Stimulated activated CD8-positive, alpha-beta memory T cell treated with anti-CD3 and anti-CD28 coated beads, Interleukin-4, amount 100 ng/mL, for 48 hours (primary cell): ENCODE measurements around the gene CEP290.

Experiments used
- DNase-seq: peaks from one replicate; pipeline ENCODE4 v3.0.0-alpha.2; 2020

The CEP290 gene, protein sequence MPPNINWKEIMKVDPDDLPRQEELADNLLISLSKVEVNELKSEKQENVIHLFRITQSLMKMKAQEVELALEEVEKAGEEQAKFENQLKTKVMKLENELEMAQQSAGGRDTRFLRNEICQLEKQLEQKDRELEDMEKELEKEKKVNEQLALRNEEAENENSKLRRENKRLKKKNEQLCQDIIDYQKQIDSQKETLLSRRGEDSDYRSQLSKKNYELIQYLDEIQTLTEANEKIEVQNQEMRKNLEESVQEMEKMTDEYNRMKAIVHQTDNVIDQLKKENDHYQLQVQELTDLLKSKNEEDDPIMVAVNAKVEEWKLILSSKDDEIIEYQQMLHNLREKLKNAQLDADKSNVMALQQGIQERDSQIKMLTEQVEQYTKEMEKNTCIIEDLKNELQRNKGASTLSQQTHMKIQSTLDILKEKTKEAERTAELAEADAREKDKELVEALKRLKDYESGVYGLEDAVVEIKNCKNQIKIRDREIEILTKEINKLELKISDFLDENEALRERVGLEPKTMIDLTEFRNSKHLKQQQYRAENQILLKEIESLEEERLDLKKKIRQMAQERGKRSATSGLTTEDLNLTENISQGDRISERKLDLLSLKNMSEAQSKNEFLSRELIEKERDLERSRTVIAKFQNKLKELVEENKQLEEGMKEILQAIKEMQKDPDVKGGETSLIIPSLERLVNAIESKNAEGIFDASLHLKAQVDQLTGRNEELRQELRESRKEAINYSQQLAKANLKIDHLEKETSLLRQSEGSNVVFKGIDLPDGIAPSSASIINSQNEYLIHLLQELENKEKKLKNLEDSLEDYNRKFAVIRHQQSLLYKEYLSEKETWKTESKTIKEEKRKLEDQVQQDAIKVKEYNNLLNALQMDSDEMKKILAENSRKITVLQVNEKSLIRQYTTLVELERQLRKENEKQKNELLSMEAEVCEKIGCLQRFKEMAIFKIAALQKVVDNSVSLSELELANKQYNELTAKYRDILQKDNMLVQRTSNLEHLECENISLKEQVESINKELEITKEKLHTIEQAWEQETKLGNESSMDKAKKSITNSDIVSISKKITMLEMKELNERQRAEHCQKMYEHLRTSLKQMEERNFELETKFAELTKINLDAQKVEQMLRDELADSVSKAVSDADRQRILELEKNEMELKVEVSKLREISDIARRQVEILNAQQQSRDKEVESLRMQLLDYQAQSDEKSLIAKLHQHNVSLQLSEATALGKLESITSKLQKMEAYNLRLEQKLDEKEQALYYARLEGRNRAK (N-terminal part only)

GRCh38 chr12:88141774-88142609 lies at the start of gene CEP290, which contains the start of gene TMTC3:
CEP290 (minus strand) TSS chr12:88142088; CDS start chr12:88141307, 781 bp downstream.
TMTC3 (plus strand) TSS chr12:88142307; CDS start chr12:88148316, 6,009 bp downstream.
- peak; percentile 90 for DNase-seq

DNA sequence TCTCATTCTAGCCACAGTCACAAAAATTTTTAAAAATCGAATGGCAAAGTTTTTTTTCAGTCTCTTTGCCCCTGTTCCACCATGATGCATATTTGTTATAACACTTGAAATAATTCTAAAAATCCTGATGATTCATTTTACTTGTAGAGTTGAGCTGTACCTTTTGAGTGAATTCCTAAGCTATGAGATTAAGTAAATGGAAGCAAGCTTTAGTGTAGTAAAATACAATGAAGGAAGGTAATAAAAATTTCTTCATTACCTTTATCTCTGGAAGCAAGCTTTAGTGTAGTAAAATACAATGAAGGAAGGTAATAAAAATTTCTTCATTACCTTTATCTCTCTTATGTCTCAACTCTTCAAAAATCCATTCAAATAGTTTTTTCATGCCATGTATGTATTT lies 46.3 kb upstream of the CEP290 start:
- DNase-seq, result no peak

DNA sequence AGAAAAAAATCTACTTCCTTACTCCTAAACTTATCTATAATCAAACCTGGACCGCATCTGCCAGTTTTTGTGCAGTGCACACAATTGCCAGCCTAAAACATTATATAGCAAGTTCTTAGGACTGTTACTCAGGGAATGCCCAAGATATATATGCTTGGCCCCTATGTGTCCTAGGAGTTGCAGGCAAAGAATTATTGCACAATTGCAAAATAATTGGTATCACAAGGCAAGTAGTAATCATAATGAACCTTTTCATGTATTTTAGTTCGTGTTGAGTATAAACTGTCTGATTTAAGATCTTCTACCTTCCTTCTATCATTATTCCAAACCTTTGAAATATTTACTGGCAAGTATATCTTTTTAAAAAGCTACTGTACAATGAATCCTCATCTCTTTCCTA lies 45.7 kb upstream of the CEP290 start:
- DNase-seq, result no peak

- no peak for DNase-seq
Observed at GRCh38 chr12:88185988-88186387, 44.1 kb upstream of the CEP290 start.

DNA sequence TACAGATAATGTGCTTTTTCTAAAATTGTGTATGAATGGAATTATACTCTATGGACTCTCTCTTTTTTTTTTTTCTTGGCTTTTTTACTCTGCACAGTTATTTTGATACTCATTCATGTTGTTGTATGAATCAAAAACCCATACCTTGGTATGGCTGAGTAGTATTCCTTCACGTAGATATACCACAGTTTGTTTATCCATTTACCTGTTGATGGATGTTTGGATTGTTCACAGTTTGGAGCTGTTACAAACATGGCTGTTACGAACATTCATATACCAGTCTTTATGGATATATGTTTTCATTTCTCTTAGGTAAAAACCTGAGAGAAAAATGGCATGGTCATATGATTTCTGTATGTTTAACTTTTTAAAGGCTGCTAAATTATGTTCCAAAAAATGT lies 43.4 kb upstream of the CEP290 start:
- DNase-seq, result no peak

- DNase-seq, result no peak
Observed at GRCh38 chr12:88184196-88184595, 42.3 kb upstream of the CEP290 start.

- no peak for DNase-seq
Observed at GRCh38 chr12:88182416-88182815, 40.5 kb upstream of the CEP290 start.

DNA sequence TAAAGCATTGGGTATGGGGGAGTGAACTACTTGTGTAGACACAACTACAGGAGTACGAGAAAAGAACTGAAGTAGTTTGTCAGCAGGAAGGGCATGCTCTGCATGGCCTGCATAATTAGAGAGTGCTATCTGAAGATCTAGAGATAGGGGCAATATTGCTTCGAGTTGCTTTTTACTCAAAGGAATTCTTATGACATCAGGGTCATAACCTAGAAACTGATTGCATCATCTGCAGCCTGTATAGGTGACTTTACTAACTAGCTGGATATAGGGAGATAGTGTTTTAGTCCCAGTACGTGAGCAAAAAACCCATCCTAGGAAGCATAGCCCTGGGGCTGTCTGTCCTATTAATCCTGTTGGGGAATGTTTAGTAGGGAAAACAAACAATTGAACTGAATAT lies 40.0 kb upstream of the CEP290 start:
- DNase-seq, result no peak

DNA sequence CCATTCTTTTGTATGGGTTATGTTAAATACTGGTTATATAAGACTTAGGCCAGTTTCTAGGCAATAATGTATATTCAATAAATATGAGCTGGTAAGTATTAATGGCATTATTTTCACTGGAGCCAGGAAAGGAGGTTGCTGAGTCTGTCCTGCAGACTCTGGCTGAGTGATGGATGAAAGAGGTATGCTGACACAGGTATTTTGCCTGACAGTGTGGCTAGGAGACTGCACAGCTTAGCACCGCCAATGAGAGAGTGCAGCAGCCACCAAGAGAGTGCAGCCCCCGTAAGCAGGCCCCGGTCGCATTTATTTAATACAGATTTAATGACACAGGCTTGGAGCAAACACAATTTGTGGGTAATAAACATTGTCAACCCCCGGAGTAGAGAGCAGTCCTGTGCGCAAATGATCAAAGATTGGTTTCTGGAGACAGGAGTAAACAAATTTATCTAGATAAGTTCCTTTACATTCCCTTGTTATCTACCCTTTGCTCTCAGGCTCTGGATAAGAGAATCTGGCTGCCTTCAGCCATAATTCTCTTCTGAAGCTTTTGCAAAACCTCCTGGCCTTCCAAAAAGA lies 37.6 kb upstream of the CEP290 start:
- DNase-seq, result no peak

- DNase-seq, result no peak
Observed at GRCh38 chr12:88175544-88175943, 33.7 kb upstream of the CEP290 start.

GRCh38 chr12:88172844-88173407 lies 31.0 kb upstream of the CEP290 start:
- DNase-seq, result no peak

DNA sequence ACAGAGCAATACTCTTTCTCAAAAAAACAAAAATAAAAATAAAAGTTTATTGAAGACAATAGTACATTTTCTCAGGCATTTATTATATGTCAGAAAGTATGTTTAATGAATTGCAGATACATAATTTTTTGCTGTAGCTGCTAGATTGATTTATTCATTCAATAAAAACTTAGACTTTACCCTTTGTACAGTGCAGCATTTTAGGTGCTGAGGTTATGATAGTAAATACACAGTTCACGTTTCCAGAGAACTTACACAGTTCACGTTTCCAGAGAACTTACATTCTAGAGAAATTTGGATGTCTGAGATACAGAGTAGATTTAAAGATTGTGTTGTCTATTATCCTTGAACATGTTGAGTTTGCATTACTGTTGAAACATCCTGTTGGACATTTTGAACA lies 25.5 kb upstream of the CEP290 start:
- DNase-seq, result no peak

GRCh38 chr12:88166179-88166578 lies 24.3 kb upstream of the CEP290 start:
- DNase-seq, result no peak

DNA sequence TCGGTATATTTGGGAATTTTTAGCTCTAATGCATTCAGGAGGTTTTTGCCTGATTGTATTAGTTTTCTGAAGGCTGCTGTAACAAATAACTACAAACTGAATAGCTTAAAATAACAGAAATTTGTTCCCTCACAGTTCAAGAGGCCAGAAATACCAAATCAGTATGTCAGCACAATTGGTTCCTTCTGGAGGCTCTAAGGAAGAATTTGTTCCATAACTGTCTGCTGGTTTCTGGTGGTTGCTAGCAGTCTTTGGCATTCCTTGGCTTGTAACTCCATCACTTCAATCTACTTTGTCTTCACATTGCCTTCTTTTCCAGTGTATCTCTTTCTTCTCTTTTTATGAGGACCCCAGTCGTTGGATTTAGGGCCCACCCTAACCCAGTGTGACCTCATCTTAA lies 21.5 kb upstream of the CEP290 start:
- no peak for DNase-seq

GRCh38 chr12:88156075-88156654 lies 14.3 kb upstream of the CEP290 start:
- DNase-seq, result no peak

- DNase-seq, result no peak
Observed at GRCh38 chr12:88153959-88154358, 12.1 kb upstream of the CEP290 start.

- no peak for DNase-seq
Observed at GRCh38 chr12:88150063-88150462, 8.2 kb upstream of the CEP290 start.

GRCh38 chr12:88145567-88146505 lies 3.9 kb upstream of the CEP290 start:
- DNase-seq, result no peak

GRCh38 chr12:88144546-88145468 lies 2.9 kb upstream of the CEP290 start:
- no peak for DNase-seq
